HG03558 (cell line): ENCODE results near the gene SERTAD4.
"Not testable (repeated sequence)": the region's sequence is repeated elsewhere in the genome, so short reads cannot be mapped to it uniquely, and the experiment has no call there.

Source experiments
- ATAC-seq: cut with Tn5 transposase; IDR thresholded peaks from one replicate; pipeline ENCODE4 v1.9.1; 2021; ENCODE audit warnings: moderate number of reproducible peaks; ENCODE audit not compliant: unreplicated experiment; ENCODE audit errors: extremely low read depth

SERTAD4 gene

GRCh38 chr1:210232511-210233215 is at the start of gene SERTAD4:
TSS of gene SERTAD4 (plus strand) at chr1:210232796. CDS start at chr1:210237961, 5,165 bp downstream.
- ATAC-seq, result no peak

DNA sequence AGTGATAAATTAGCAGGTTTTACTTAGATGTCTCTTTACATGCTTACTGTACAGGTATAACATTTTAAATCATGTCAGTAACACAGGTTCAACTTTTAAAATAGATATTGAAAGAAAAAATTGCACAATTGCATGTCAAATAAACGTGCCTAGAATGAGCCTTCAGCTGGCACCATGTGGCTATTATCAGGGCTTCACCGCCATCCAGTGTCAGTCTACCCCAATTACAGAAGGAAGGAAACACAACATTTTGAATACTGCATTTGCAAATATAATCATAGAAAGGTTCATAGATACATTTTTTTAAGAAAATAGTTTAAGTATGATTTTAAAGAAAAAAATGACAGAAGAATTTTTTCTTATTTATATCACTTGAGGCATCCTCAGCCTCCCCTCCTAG is 47.5 kb upstream of the SERTAD4 start:
- ATAC-seq, result no peak

DNA sequence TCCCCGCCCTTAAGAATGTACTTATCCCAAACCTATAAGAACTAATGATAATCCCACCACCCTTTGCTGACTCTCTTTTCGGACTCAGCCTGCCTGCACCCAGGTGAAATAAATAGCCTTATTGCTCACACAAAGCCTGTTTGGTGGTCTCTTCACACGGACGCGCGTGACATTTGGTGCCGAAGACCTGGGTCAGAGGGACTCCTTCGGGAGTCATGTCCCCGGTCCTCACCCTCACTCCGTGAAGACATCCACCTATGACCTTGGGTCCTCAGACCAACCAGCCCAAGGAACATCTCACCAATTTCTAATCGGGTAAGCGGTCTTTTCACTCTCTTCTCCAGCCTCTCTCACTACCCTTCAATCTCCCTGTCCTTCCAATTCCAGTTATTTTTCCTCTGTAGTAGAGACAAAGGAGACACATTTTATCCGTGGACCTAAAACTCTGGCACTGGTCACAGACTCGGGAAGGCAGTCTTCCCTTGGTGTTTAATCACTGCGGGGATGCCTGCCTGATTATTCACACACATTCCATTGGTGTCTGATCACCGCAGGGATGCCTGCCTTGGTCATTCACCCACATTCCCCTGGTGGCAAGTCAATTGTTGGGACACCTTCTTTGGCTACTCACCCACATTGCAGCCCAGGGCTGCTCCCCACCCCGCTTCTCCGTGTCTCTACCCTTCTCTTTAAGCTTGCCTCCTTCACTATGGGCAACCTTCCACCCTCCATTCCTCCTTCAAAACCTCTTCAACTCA is 44.6 kb upstream of the SERTAD4 start:
- not testable (repeated sequence) for ATAC-seq

DNA sequence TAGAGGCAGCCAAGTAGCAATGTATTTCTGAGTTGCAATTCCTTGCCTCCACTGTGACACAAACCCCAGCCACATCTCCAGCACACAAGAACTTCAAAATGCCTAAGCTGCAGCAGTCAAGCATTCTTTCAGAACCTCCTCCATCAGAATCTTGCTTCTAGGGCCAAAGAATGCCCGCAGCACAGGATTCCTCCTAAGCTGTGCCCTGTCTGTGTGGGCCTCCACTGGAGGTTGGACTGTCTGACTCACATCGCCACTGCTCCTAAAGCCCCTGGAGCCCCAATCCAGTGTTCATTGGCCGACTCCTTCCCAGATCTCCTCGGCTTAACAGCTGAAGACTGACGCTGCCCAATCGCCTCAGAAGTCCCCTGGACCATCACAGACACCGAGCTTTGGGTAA is 43.2 kb upstream of the SERTAD4 start:
- no peak for ATAC-seq

DNA sequence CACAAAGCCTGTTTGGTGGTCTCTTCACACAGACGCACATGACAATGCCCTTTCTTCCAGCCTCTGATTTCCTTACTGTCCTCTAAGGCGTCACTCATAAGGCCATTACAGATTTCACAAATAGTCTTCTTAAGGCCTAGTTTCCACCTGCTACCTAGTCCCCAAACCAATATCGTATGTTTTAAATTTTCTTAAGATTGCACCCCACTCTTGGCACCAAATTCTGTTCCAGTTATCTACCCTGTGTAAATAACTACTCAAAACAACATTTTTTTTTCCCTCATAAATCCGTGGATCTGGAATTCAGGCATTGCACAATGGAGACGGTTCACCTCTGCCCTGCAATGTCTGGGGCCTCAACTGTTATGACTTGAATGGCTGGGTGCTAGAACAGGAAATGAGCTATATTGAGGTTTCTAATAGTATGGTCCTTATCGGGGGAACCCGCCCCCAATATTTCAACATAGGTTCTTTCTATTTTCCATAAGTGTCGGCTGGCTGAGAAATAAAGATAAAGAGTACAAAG is 36.9 kb upstream of the SERTAD4 start:
- no peak for ATAC-seq

GRCh38 chr1:210196266-210196665 is 36.3 kb upstream of the SERTAD4 start:
- not testable (repeated sequence) for ATAC-seq

GRCh38 chr1:210198840-210199239 is 33.8 kb upstream of the SERTAD4 start:
- ATAC-seq, result no peak

DNA sequence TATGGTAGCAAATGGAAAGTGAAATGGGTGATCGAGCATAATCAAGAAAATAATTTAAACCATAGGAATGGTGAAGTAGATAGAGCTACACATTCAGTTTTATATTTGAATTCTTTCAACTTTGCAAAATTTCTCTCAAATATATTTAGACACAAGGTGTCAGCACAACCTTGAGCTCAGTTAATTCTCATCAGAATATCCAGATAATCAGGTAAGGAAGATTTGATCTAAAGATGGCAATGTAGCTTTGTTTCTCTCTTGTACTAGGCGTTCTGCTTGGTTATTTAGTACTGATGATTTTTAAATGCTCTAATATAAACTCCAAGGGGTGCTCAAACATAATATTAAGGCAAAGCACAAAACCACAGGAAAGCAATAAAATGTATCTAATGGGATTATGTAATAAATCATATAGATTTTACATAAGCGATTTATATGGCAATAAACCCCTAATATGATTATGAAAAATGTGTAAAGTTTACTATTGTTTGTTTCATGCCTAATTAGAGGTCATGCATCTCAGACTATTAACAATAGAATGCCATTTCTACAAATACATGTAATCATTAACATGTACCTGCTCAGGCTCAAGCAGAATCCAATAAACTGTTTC is 32.4 kb upstream of the SERTAD4 start:
- ATAC-seq, result no peak

DNA sequence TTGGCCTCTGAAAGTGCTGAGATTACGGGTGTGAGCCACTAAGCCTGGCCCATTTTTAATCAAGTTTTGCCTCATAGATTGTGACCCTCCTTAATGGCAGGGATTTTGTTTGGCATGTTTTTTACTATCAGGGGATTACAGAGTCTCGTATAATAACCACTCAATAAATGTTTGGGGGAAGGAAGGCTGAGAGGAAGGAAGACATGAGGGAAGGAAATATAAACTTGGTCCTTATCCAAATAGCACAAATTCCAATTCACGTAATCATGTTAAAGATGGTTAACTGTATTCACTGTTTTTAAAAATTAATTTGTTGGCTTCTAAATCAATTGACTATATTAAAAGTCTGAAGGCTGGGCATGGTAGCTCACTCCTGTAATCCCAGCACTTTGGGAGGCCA is 30.9 kb upstream of the SERTAD4 start:
- no peak for ATAC-seq

GRCh38 chr1:210207597-210208450 is 24.8 kb upstream of the SERTAD4 start:
- ATAC-seq, result no peak

- ATAC-seq, result no peak
Measured at GRCh38 chr1:210213335-210213734, 19.3 kb upstream of the SERTAD4 start.

DNA sequence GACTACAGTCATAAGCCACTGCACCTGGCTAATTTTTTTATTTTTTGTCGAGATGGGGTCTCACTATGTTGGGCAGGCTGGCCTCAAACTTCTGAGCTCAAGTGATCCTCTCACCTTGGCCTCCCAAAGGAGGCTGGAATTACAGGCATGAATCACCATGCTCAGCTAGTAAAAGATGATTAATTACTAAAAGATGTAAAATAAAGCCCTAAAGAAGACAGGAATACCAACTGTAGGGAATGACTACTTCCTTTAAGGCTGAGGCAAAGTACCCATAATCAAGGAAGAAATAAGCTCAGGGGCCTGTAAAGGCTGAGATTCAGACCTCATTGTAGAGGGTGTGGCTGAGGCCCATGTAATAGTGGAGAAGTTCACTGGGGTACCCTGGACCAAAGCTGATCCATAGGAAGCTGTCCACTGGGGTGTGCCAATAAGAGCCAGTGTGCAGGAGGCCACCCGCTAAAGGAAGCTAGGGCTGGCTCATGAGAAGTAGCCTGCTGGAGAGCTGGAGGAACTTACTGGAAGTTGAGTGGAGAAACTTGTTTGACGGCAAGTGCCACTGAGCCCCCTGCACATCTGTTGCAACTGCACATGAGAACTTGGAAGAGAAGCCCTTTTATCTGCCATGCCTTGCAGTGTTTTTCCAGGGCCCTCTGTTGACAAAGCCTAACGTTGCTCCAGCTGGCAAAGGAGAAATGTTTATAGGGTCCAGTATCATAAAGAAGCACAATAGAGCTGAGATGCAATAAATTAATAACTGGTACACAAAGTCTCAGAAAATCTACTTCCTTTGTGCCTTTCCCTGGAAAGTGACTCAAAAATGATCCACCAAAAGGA is 17.8 kb upstream of the SERTAD4 start:
- ATAC-seq, result no peak

DNA sequence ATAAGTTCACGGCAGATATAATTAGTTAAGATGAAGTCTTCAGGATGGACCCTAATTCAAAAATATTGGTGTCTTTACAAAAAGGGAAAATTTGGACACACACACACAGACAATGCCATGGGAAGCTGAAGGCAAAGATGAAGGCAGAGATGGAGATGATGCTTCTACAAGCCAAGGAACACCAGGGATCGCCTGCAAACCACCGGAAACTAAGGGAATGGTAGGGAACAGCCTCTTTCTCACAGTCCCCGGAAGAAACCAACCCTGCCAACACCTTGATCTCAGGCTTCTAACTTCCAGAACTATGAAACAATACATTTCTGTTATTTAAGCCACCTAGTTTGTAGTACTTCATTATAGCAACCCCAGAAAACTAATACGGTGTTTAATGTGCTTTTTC is 15.1 kb upstream of the SERTAD4 start:
- ATAC-seq, result no peak

DNA sequence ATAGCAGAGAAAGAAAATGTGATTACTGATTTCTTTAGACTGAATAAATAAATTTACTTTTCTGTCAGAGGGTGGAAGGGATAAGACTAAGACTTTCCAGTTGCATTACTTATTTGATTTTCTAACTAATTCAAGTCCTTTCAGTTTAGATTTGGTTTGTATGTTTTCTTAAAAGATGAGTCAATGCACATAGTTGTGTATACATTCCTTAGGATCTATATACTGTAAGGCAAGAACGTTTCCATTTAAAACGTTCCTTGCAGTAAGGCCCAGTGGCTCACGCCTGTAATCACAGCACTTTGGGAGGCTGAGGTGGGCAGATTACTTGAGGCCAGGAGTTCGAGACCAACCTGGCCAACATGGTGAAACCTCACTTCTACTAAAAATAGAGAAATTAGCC is 14.5 kb upstream of the SERTAD4 start:
- no peak for ATAC-seq

- no peak for ATAC-seq
Measured at GRCh38 chr1:210222340-210223006, 10.1 kb upstream of the SERTAD4 start.

GRCh38 chr1:210223226-210223904 is 9.2 kb upstream of the SERTAD4 start:
- no peak for ATAC-seq

- ATAC-seq, result no peak
Measured at GRCh38 chr1:210228158-210228557, 4.4 kb upstream of the SERTAD4 start.

GRCh38 chr1:210230149-210230695 is 2.4 kb upstream of the SERTAD4 start:
- no peak for ATAC-seq
